Activated gamma-delta T cell treated with anti-CD3 and anti-CD28 coated beads, Interleukin-2, amount 50 U/mL, for 16 hours (primary cell): ENCODE data around the gene TBC1D24.

Experiments
- DNase-seq: peaks from one replicate; pipeline ENCODE4 v3.0.0-alpha.2; 2020; ENCODE audit warnings: low read depth

TBC1D24 gene

GRCh38 chr16:2499454-2499853 is 24.5 kb downstream of the TBC1D24 start:
- no peak for DNase-seq

- DNase-seq: no peak
Measured at GRCh38 chr16:2499890-2500429, 25.0 kb downstream of the TBC1D24 start.

DNA sequence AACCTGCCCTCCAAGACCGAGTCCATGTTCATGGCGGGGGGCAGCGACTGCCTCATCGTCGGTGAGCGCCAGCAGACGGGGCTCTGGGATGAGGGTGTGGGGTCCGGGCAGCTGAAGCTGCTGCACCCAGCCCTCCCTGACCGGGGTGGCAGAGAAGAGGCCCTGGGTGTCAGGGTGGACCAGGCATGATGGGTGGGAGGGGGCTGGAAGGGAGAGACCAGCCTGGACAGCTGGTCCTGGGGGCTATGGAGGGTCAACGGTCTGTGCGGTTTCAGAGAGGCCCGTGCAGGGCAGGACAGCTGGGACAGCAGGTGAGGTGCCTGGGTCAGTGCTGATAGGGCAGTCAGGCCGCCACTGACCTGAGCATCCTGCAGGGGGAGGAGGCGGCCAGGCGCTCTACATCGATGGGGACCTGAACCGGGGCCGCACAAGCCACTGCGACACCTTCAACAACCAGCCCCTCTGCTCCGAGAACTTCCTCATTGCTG is 25.5 kb downstream of the TBC1D24 start:
- no peak for DNase-seq

DNA sequence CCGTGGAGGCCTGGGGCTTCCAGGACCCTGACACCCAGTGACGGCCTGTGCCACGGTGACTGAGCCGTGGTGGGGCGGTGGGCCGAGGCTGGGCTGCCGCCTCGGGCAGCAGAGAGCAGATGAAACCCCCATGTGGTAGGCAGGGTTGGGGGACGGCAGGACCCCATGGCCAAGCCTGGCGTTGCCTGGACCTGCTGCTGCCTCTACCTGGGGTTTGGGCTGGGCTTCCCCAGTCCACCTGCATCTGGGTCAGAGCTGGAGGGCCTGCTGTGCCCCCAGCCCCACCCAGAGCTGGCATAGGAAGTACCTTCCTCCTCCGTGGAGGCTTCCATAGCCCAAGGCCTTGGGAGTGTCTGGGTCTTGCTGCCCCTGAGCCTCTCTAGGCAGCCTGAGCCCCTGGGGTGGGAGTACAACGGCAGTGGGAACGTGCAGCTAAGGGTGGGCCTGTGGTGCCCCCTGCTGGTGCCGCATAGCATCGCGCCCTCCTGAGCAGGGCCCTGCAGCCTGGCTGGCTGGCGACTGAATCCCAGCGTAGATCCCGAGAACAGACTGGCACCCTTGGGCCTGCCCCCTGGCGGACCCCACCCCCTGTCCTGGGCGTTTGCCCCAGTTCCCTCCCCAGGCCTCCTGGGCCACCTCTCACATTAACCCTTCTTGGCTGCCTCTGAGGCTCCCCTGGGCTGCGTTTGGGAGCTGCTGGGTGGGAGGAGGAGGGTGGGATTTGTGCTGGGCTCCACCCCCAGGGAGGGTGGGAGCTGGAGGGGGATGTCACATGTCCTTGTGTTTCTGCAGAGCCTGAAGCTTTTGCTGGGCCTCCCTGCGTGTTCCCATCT is 26.2 kb downstream of the TBC1D24 start:
- peak; percentile 73 for DNase-seq

DNA sequence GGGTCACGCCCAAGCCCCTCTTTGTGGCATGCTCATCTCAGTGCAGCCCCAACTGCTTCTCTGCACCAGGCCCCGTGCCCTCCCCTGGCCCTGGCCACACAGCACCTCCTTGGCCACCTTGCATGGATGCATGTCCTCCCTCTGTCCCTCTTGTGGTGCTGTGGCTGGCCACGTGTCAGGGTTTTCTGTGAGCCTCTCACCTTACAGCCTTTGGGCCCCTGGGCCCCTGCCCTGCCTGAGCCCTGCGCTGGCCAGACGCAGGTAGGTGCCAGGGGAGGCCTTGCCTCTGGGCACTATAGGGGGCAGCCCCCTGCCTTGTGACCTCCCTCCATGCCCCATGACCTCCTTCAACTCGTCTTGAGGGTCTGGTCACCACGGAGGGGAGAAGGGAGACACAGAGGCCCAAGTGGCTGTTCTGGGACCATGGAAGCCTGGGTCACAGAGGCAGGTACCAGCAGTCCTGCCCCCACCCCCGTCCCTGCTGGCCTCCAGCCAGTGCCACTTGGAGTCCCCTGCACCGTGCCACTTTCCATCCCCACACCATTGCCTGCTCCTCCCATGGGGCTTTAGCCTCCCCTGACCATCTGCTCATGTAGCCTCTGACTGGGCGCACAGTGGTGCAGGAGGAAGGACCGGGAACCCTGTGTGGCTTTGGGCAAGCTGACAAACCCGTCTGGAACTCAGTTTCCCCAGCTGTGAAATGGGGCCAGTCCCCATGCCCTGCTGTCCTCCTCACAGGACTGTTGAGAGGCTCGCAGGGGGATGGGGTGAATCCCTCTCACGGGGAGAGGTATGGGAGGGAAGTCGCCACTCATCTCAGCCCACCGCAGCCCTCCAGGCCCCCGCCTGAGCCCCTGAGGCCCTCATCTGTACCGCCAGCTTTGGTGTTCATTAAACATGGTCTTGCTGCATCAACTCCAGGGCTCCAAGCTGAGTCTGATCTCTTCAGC is 27.3 kb downstream of the TBC1D24 start:
- DNase-seq: no peak

- no peak for DNase-seq
Measured at GRCh38 chr16:2505695-2506094, 30.8 kb downstream of the TBC1D24 start.

DNA sequence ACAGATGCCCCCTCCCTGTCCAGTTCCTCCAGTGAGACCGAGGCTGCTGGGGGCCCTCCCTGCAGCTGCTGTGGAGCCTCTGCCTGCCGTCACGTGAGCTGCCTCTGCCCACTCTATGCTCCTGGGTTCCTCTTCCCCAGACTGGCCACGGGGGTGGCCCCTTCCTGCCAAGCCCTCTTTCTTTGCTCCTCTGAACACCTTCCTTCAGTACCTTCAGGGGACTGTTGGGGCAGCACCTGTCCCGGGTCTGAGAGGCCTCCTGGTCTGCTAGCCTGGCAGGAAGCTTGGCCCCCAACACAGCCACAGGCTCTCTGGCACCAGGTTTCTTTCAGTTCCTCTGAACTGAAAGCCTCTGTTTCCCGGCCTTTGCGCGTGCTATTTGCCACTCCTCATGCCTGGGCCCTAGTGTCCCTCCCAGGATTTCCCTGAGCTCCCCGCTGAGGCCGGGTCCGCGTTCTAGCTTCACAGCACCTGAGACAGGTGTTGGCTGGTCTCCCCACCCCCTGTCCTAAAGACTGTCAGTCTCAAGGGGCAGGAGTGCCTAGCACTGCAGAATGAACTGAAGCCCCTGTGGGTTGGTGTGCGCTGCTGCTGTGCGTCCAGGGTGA is 32.2 kb downstream of the TBC1D24 start:
- DNase-seq: no peak

DNA sequence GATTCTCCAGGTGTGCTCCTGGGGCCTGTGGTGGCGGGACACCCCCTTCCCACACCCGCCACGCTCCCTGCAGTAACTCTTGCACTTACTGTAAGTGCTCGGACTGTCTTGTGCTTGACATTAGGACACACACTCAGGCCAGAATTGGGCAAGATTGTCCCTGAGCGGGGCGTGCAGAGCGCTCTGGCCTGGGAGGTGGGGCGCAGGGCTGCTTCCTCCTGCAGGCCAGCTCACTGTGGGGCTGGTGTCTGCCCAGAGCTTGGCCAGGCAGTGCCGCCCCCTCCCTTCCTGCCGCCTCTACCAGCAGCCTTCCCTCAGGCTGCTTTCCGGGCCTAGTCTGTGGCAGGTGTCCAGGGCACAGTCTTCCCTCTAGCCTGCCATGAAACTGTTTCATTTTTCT is 32.7 kb downstream of the TBC1D24 start:
- no peak for DNase-seq

GRCh38 chr16:2508722-2509400 is 33.9 kb downstream of the TBC1D24 start:
- no peak for DNase-seq

- DNase-seq: no peak
Measured at GRCh38 chr16:2511128-2511800, 36.3 kb downstream of the TBC1D24 start.

- DNase-seq: no peak
Measured at GRCh38 chr16:2511996-2512734, 37.2 kb downstream of the TBC1D24 start.

- no peak for DNase-seq
Measured at GRCh38 chr16:2512735-2513404, 37.9 kb downstream of the TBC1D24 start.

GRCh38 chr16:2513405-2514332 is 38.7 kb downstream of the TBC1D24 start, which contains the start of gene ATP6V0C:
Gene ATP6V0C, plus strand, starts transcription at chr16:2513952. Its CDS starts 152 bp downstream, at chr16:2514104.
- peak; percentile 87 for DNase-seq

GRCh38 chr16:2514333-2515179 is 39.6 kb downstream of the TBC1D24 start:
- DNase-seq: peak; percentile 26

- DNase-seq: no peak
Measured at GRCh38 chr16:2515180-2515851, 40.4 kb downstream of the TBC1D24 start.

DNA sequence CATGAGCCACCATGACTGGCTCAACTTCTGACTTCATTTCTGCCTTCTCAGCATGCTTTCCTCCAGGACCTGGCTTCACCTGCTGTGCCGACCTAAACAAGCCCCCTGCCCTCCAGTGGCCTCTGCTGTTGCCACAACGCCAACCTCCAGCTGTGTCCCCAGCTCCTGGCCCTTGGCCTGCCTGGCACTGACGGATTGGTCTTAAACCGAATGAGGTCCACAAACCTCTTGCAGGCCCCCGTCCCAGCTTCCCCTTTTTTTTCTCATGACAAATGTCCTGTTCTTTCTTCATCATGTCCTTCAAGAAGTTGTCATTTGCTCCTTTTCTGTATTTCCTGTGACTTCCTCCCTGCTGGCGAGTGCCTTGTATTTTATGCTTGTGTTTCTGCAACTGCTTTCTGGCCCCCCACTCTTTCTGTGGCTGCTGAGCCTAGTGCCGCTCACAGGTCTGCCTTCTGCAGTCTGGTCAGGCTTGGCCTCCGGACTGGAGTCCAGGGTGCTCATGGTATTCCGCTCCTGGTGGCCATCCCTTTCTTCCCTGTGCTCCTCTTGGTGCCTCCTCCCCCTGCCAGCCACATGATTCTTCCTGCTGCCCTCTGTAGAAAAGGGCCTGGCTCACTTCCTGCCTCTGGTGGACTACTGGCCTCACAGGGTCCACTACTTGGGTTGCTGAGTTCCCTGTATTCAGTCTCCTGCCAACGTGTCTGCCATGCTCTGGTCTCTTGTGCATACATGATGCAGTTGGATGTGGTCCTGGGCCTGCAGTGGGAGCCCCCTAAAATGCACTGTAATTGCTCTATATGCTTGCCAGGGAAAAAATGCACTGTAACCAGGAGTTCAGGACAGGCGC is 41.7 kb downstream of the TBC1D24 start:
- DNase-seq: no peak
